Left colon (tissue), 2 donors: ENCODE results near the gene ZNF326. TPM values are rescaled to one million over a fixed set of nuclear protein-coding genes. Genes with fewer than 3 reads are reported as not detected.
A peak's percentile ranks its signal among the peaks of the same experiment; 100 is the strongest.
"Not testable (repeated sequence)": the region's sequence is repeated elsewhere in the genome, so short reads cannot be mapped to it uniquely, and the experiment has no call there.

Source experiments
- ATAC-seq: fragments of 200-7000 bp; cut with Tn5 transposase; one replicate; pipeline ENCODE4 v1.9.1; 2020; ENCODE audit warnings: mild to moderate bottlenecking, moderate library complexity
- DNase-seq, 2 donors: peaks; one replicate each; pipeline ENCODE4 v3.0.0-alpha.2; 2020
- intact Hi-C, 2 donors: fragments of 100-400 bp; cut with DNase I in 1 of 2; cut with micrococcal nuclease in 1 of 2; formaldehyde crosslinking; loops; one replicate each; pipeline versions ENCODE4 v1.11.2 to v1.14.0; 2022; cut with DNase I, micrococcal nuclease
- total RNA-seq, 2 donors: library from RNA; stranded (reverse); fragmentation: NEBNext Ultra II Directional; extraction: Animal tissue kit (Norgen Biotek cat#: 25700); gene quantifications; one replicate each; pipeline ENCODE4 v1.2.1, GENCODE V29; 2021
- donor health status: DM: no; HTN: no; CAD: no.
- donor health status: DM: yes; HTN: yes; CAD: no.

ZNF326 gene
- total RNA-seq, 2 donors from 2014 or later, result 28.7 to 29.8 TPM

GRCh38 chr1:89993541-89993940 is 1.4 kb upstream of the ZNF326 start:
- DNase-seq (no peak), ATAC-seq (no peak)
- intact Hi-C loops, result no loop called here

GRCh38 chr1:89994231-89994804 is 592 bp upstream of the ZNF326 start:
- intact Hi-C loops, result no loop called here
- peak in 1 of 2 donors; percentile 46 for DNase-seq
- ATAC-seq, result no peak

GRCh38 chr1:89995598-89996449 is 914 bp downstream of the ZNF326 start:
- intact Hi-C loops, result no loop called here
- peak; percentile 68 for ATAC-seq
- DNase-seq, result no peak

GRCh38 chr1:89996450-89997110 is 1.7 kb downstream of the ZNF326 start:
- no peak for DNase-seq
- ATAC-seq, result peak; percentile 5

GRCh38 chr1:89997152-89997551 is 2.2 kb downstream of the ZNF326 start:
- ATAC-seq, intact Hi-C loops, DNase-seq: not testable (repeated sequence)

More at GRCh38 chr1:89996450-89997110, 1.7 kb downstream of the ZNF326 start:
- intact Hi-C loops, result no loop called here

GRCh38 chr1:89998306-89998705 is 3.4 kb downstream of the ZNF326 start:
- DNase-seq (no peak), ATAC-seq (no peak)
- intact Hi-C loops, result no loop called here

- intact Hi-C loops, result no loop called here
- ATAC-seq, result no peak
- DNase-seq, result no peak
Observed at GRCh38 chr1:89999208-89999607, 4.3 kb downstream of the ZNF326 start.

GRCh38 chr1:89999628-90000027 is 4.7 kb downstream of the ZNF326 start:
- intact Hi-C loops, result no loop called here
- DNase-seq, result no peak
- no peak for ATAC-seq

GRCh38 chr1:90000934-90001676 is 6.2 kb downstream of the ZNF326 start:
- intact Hi-C loops, result no loop called here
- no peak for DNase-seq
- ATAC-seq, result no peak

- ATAC-seq (no peak), DNase-seq (no peak)
- intact Hi-C loops, result no loop called here
Observed at GRCh38 chr1:90007979-90008404, 13.1 kb downstream of the ZNF326 start.

GRCh38 chr1:90012300-90012699 is 17.4 kb downstream of the ZNF326 start:
- DNase-seq (no peak), ATAC-seq (no peak)

GRCh38 chr1:90023691-90024090 is 28.8 kb downstream of the ZNF326 start:
- intact Hi-C loops, result no loop called here
- ATAC-seq (no peak), DNase-seq (no peak)

More at GRCh38 chr1:90012300-90012699, 17.4 kb downstream of the ZNF326 start:
- intact Hi-C loops, result no loop called here

GRCh38 chr1:90027281-90027680 is 32.4 kb downstream of the ZNF326 start:
- intact Hi-C loops, result no loop called here
- ATAC-seq, result no peak
- DNase-seq, result no peak

- no peak for DNase-seq
- intact Hi-C loops, result no loop called here
- ATAC-seq, result no peak
Observed at GRCh38 chr1:90039652-90040051, 44.7 kb downstream of the ZNF326 start.

GRCh38 chr1:90043586-90043985 is 48.7 kb downstream of the ZNF326 start:
- ATAC-seq (no peak), DNase-seq (no peak)
- intact Hi-C loops, result no loop called here

- intact Hi-C loops, result no loop called here
- no peak for ATAC-seq
- no peak for DNase-seq
Observed at GRCh38 chr1:90044346-90044745, 49.4 kb downstream of the ZNF326 start.

GRCh38 chr1:90045853-90046563 is 51.1 kb downstream of the ZNF326 start:
- ATAC-seq (peak; percentile 29), DNase-seq (no peak)
- intact Hi-C loops, result no loop called here

- DNase-seq (no peak), ATAC-seq (no peak)
- intact Hi-C loops, result no loop called here
Observed at GRCh38 chr1:90046635-90047034, 51.7 kb downstream of the ZNF326 start.

GRCh38 chr1:90048043-90048442 is 53.1 kb downstream of the ZNF326 start:
- no peak for DNase-seq
- no peak for ATAC-seq
- intact Hi-C loops, result no loop called here
